Measurements from ENCODE around the gene ALG3. TPM values are rescaled to one million over a fixed set of nuclear protein-coding genes. Genes with fewer than 3 reads are reported as not detected.
A peak's percentile ranks its signal among the peaks of the same experiment; 100 is the strongest.

Gene ALG3
- total RNA-seq, 8 experiments from 2014 or later, result 19.9 to 65.3 (median 42.0) TPM

DNA sequence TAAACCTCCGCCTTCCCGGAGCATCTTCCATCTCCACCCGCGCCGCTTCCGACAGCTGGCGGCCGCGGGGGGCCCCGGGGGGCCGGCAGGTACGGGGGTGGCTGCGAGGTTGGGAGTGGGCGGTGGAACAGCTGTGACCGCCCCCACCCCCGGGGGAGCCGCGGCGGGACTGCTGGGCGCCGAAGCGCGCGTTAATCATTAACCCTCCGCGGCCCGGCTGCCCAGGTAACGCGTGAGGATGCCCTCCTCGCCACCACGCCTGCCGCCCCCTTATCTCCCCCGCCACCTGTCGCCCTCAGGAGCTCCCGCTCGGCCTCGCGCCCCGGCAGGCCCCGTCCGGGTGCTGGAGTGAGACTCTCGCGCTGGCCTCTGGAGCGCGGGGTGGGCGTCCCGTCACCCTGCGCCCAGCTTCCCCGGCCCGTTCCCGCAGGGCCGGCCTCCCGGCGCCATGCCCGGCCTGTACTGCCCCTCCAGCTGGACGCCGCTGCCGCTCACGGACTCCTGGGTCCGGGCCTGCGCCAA, 18.6 kb downstream of the ALG3 start:
- H3K4me1 ChIP-seq (replicated peaks in 1 of 2), result no peaks in the 10 kb centered on the region
- in situ Hi-C loops (cut with MboI; ENCODE audit: low pct_unique_long_range_greater_than_20kb in 2 of 9, low sequenced_read_pairs in 9 of 9, unreplicated experiment in 9 of 9), result no loop called here
- WGBS, 10 experiments, result no CpG with 5 or more reads among the region's 61 CpGs
- peak overlapping the region; percentile 32 to 45 (median 40) for H3K4me3 ChIP-seq
- H3K27ac ChIP-seq, result no peak overlapping the region
- ATAC-seq (replicated peaks in 6 of 8), result peak in 3 of 8 experiments; percentile 1 to 5 (median 5)

DNA sequence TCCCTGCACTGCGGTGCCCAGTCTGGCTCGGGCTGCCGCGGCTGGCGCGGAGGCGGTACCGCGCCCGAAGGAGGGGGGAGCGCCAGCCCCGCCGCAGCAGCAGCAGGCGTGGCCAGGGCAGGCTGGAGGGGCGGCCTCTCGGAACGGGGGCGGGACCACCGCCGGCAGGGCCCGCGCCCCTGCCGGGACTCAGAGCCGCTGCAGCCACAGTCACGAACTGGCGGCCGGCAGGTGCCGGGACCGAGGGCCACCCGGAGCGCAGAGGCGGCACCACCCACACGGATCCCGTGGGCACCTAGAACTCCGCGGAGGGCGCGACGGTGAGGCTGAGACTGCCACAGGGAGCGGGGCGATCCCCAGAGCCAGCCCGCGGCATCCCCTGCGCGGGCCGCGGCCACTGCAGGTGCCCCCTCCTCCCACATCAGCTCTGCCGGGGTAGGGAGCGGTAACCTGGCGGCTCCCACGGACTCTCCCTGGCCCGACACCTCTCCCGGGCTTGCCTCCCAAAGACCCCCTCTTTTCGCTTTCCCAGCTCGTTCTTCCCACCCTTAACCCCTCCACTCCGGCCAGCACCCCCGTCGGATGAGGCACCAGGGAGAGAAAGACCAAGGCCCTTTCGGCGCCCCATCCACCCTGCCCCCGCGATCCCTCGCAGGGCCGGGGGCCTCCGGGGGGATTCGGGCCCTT, 19.2 kb downstream of the ALG3 start, which contains the start of gene VWA5B2:
TSS of gene VWA5B2 (plus strand) at position 192 of the 687 bp plus-strand sequence. CDS start 944 bp downstream, outside the sequence.
- peak within 1 kb of the TSS; percentile 32 to 45 (median 40) for H3K4me3 ChIP-seq
- no peak within 1 kb of the TSS for H3K27ac ChIP-seq
- no peaks in the 10 kb centered on the region for H3K4me1 ChIP-seq (replicated peaks in 1 of 2)
- in situ Hi-C loops (cut with MboI; ENCODE audit: low pct_unique_long_range_greater_than_20kb in 2 of 9, low sequenced_read_pairs in 9 of 9, unreplicated experiment in 9 of 9), result no loop called here
- WGBS, 10 experiments, result 4 to 5% methylated on average over 5 to 10 of the region's 66 CpGs; no CpG with 5 or more reads in 8 of the 10 experiments
- ATAC-seq (replicated peaks in 6 of 8), result peak; percentile 83 to 96 (median 92)

DNA sequence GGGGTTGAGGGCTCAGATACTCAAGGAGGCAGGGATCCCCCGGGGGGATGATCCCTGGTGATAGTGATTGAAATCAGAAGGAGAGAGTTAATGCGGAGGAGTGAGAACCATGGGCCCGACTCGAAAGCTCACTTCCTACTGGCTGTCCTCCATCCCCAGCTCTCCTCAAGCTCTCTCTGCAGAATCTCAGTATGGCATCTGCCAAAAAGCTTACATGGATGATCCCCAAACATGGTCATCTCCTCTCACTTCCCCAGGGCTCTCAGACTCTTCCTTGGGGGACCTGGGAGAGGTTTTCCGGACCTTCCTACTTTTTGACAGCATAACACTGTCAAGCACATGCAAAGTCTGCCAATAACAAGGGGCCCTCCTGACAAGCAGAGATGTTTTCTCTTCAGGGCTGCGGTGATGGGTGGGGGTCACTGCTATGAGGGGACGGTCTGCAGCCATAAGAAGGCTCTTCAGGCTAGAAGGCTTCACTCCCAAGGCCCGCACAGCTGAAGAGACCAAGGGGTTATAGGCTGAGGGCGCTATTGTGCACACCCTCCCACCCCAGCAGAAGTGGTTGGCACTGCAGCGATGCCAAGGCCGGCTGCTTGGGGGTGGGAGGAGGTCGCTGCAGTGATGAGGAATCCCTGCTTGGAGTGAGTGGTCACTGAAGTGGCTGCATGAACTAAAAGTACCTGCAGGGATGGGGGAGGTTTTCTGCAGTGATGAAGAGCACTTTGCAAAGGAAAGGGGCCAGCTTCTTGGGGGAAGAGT, 20.2 kb downstream of the ALG3 start:
- 0 to 83% (median 45%) methylated on average over 1 to 8 of the region's 12 CpGs; no CpG with 5 or more reads in 2 of the 10 experiments for WGBS, 10 experiments
- in situ Hi-C loops (cut with MboI; ENCODE audit: low pct_unique_long_range_greater_than_20kb in 2 of 9, low sequenced_read_pairs in 9 of 9, unreplicated experiment in 9 of 9), result no loop called here
- Histone ChIP-seq H3K27ac (no peak overlapping the region), H3K4me1 (replicated peaks in 1 of 2) (no peaks in the 10 kb centered on the region), H3K4me3 (peak overlapping the region in 1 of 5 donors; percentile 45)
- peak in 4 of 8 experiments; percentile 1 to 6 (median 2) for ATAC-seq (replicated peaks in 6 of 8)

DNA sequence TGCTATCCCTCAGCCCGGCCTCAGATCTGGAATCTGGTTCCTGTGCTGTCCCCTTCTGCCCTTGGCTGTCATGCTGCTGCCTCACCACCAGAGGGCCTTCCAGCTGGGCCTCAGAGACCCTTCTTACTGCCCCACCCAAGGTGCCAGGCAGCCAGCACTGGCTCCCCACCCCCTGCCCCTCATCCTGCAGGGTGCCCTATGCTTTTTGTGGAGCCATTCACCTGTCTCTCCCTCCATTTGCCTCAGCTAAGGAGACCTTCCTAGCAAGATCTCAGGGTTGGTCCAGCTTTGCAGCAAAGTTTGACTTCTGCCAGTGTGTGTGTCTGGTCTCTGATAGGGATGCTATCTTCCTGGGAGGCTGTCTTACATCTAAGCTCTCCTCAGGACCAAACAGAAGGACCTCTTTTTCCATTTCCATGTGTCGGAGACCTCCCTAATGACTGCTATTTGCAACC, 21.3 kb downstream of the ALG3 start:
- ATAC-seq (replicated peaks in 6 of 8), result peak in 3 of 8 experiments; percentile 27 to 40 (median 34)
- Histone ChIP-seq H3K4me3 (no peak overlapping the region), H3K27ac (no peak overlapping the region), H3K4me1 (replicated peaks in 1 of 2) (no peaks in the 10 kb centered on the region)
- WGBS, 10 experiments, result 0 to 67% (median 38%) methylated on average over 1 to 2 of the region's 2 CpGs; no CpG with 5 or more reads in 7 of the 10 experiments
- in situ Hi-C loops (cut with MboI; ENCODE audit: low pct_unique_long_range_greater_than_20kb in 2 of 9, low sequenced_read_pairs in 9 of 9, unreplicated experiment in 9 of 9), result no loop called here

DNA sequence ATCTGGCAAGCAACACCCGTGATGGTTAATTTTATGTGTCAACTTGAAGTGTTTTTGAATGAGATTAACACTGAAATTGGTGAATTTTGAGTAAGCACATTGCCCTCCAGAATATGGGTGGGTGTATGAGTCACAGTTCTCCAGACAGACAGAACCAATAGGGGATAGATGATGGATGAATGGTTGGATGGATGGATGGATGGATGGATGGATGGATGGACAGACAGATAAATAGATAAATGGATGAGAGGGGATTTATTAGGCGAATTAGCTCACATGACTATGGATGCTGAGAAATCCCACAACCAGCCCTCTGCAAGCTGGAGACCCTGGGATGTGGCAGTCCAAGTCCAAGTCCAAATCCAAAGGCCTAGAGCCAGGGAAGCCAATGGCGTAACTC, 24.8 kb downstream of the ALG3 start:
- H3K4me1 ChIP-seq (replicated peaks in 1 of 2), result no peaks in the 10 kb centered on the region
- no peak overlapping the region for H3K27ac ChIP-seq
- in situ Hi-C loops (cut with MboI; ENCODE audit: low pct_unique_long_range_greater_than_20kb in 2 of 9, low sequenced_read_pairs in 9 of 9, unreplicated experiment in 9 of 9), result no loop called here
- H3K4me3 ChIP-seq, result no peak overlapping the region
- no peak for ATAC-seq (replicated peaks in 6 of 8)
- WGBS, 10 experiments, result 20 to 92% (median 56%) methylated on average over 1 to 3 of the region's 3 CpGs; no CpG with 5 or more reads in 1 of the 10 experiments

DNA sequence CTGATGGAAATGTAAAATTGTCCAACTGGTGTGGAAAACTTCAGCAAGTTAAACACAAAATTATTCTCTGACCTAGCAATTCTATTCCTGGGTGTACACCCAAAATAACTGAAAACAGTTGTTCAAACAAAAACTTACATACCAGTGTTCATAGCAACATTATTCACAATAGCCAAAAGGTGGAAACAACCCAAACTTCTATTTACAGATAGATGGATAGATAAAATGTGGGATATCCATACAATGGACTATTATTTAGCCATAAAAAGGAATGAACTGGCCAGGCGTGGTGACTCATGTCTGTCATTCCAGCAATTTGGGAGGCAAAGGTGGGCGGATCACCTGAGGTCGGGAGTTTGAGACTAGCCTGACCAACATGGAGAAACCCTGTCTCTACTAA, 26.2 kb downstream of the ALG3 start:
- ATAC-seq (replicated peaks in 6 of 8), result peak in 1 of 8 experiments; percentile 38
- WGBS, 10 experiments, result 40 to 89% (median 70%) methylated on average over 1 to 3 of the region's 3 CpGs; no CpG with 5 or more reads in 6 of the 10 experiments
- in situ Hi-C loops (cut with MboI; ENCODE audit: low pct_unique_long_range_greater_than_20kb in 2 of 9, low sequenced_read_pairs in 9 of 9, unreplicated experiment in 9 of 9), result no loop called here
- H3K27ac ChIP-seq, result no peak overlapping the region
- no peak overlapping the region for H3K4me3 ChIP-seq
- no peaks in the 10 kb centered on the region for H3K4me1 ChIP-seq (replicated peaks in 1 of 2)

DNA sequence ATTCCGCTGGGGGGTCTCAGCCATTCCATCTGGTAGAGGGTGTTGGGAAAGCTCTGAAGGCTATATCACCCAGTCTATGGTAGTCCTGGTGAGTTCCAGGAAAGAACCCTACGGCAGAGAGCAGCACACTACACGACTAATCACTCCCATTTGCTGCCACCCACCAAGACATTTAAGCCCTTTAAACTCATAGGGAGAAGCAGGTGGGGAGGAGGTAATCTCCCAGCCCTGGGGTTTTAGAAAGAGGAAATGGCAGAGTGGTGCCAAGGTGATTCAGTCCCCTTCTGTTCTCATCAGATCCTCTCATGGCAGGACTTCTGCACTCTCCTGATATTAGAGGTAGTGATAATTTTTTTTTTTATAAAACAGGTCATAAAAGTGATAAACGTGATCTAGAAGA, 29.9 kb downstream of the ALG3 start:
- no peak overlapping the region for H3K27ac ChIP-seq
- no peak overlapping the region for H3K4me3 ChIP-seq
- ATAC-seq (replicated peaks in 6 of 8), result no peak
- no peaks in the 10 kb centered on the region for H3K4me1 ChIP-seq (replicated peaks in 1 of 2)
- WGBS, 10 experiments, result 0 to 60% (median 43%) methylated on average over 1 to 2 of the region's 4 CpGs; no CpG with 5 or more reads in 3 of the 10 experiments
- in situ Hi-C loops (cut with MboI; ENCODE audit: low pct_unique_long_range_greater_than_20kb in 2 of 9, low sequenced_read_pairs in 9 of 9, unreplicated experiment in 9 of 9), result no loop called here

DNA sequence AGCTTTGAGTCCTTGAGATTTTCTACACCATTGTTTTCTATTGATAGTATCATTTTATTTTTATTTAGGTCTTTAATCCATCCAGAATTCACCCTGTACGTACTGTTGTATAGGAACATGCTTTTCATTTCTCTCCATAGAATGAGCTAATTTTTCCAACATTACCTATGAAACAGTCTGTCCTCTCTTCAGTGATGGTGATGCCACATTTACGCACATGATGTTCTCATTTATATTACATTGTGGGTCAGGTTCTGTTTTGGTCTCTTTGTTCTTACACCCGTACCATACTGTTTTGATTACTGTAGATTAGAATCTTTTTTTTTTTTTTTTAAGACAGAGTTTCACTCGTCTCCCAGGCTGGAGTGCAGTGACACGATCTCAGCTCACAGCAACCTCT, 37.0 kb downstream of the ALG3 start:
- no peaks in the 10 kb centered on the region for H3K4me1 ChIP-seq (replicated peaks in 1 of 2)
- H3K4me3 ChIP-seq, result no peak overlapping the region
- in situ Hi-C loops (cut with MboI; ENCODE audit: low pct_unique_long_range_greater_than_20kb in 2 of 9, low sequenced_read_pairs in 9 of 9, unreplicated experiment in 9 of 9), result no loop called here
- 9 to 80% (median 63%) methylated on average over 2 to 5 of the region's 5 CpGs for WGBS, 10 experiments
- no peak overlapping the region for H3K27ac ChIP-seq
- no peak for ATAC-seq (replicated peaks in 6 of 8)

DNA sequence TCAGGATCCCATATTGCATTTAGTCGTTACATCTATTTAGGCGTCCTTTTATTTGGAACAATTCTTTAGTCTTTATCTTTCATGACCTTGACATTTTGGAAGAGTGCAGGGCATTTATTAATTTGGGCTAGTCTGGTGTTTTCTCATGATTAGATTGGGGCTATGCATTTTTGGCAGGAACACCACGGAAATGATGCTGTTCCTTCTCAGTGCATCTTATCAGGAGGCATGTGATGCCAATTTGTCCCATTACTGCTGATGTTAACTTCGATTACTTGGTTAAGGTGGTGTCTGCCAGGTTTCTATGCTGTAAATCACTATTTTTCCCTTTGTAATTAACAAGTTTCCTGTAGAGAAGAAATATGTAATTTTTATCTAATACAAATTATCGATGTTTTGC, 37.5 kb downstream of the ALG3 start:
- no peak for ATAC-seq (replicated peaks in 6 of 8)
- no peak overlapping the region for H3K27ac ChIP-seq
- no peaks in the 10 kb centered on the region for H3K4me1 ChIP-seq (replicated peaks in 1 of 2)
- in situ Hi-C loops (cut with MboI; ENCODE audit: low pct_unique_long_range_greater_than_20kb in 2 of 9, low sequenced_read_pairs in 9 of 9, unreplicated experiment in 9 of 9), result no loop called here
- H3K4me3 ChIP-seq, result no peak overlapping the region
- WGBS, 10 experiments, result 43 to 83% (median 71%) methylated on average over 2 to 5 of the region's 5 CpGs

DNA sequence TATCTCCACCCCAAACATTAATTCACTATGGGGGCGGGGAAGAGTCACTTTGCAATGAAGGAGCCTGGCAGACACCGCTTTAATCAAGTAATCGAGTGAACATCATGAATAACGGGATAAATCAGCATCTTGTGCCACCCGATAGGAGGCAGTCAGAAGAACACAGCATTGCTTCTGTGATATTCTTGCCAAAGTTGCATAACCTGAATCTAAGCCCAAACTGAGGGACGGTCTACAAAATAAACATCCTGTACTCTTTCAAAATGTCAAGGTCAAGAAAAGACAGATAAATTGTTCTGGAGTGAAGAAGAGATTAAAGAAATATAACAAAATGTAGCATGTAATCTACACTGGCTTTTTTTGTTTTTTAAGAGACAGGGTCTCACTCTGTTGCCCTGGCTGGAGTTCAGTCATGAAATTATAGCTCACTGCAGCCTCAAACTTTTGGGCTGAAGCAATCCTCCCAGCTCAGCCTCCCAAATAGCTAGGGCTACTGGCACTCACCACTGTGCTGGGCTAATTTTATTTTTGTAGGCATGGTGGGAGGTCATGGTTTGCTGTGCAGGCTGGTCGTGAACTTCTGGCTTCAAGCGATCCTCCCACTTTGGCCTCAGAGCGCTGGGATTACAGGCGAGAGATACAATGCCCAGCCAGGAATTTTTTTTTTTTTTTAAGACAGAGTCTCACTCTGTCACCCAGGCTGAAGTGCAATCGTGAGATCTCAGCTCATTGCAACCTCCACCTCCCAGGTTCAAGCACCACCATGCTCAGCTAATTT, 39.4 kb downstream of the ALG3 start:
- in situ Hi-C loops (cut with MboI; ENCODE audit: low pct_unique_long_range_greater_than_20kb in 2 of 9, low sequenced_read_pairs in 9 of 9, unreplicated experiment in 9 of 9), result no loop called here
- Histone ChIP-seq H3K4me1 (replicated peaks in 1 of 2) (no peaks in the 10 kb centered on the region), H3K4me3 (no peak overlapping the region), H3K27ac (no peak overlapping the region)
- ATAC-seq (replicated peaks in 6 of 8), result no peak
- WGBS, 10 experiments, result 8 to 83% (median 72%) methylated on average over 2 to 10 of the region's 11 CpGs

DNA sequence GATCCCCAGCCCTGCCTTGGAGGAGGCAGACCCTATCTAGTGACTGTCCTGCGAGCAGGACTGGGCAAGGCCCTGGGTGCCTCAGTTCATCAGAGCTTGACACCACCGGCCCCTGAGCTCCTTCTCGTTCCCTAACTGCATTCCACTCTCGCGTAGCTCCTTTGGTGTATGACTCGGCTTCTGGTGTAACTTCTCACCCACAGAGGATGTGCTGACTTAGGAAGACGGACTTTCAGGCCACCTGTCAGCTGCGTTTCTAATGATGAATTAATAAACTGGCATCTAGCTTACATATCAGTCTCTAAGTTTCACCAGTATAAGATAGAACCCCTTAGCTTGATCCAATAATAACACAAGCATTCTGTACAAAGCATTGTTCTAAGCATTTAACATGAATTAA, 45.2 kb downstream of the ALG3 start:
- H3K4me1 ChIP-seq (replicated peaks in 1 of 2), result no peaks in the 10 kb centered on the region
- H3K27ac ChIP-seq, result no peak overlapping the region
- in situ Hi-C loops (cut with MboI; ENCODE audit: low pct_unique_long_range_greater_than_20kb in 2 of 9, low sequenced_read_pairs in 9 of 9, unreplicated experiment in 9 of 9), result no loop called here
- WGBS, 10 experiments, result 50 to 94% (median 66%) methylated on average over 2 to 5 of the region's 8 CpGs; no CpG with 5 or more reads in 4 of the 10 experiments
- H3K4me3 ChIP-seq, result no peak overlapping the region
- no peak for ATAC-seq (replicated peaks in 6 of 8)

DNA sequence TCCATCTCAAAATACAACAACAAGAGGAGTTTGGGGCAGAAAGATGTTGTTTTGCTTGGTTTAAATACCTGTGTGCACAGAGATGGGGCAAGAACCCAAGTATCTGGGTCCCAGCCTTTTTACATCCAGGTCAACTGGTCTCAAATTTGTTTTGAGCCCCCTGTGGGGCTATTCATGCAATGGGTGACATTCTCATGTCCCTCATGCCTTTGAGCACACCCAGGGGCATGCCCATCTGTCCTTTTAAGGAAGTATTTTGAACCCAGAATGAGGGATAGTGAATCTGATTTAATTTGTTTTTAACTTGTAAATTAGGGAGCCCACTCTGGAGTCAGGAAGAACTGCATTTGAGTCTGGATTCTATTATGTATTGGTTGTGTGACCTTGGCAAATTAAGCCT, 47.9 kb downstream of the ALG3 start:
- in situ Hi-C loops (cut with MboI; ENCODE audit: low pct_unique_long_range_greater_than_20kb in 2 of 9, low sequenced_read_pairs in 9 of 9, unreplicated experiment in 9 of 9), result no loop called here

DNA sequence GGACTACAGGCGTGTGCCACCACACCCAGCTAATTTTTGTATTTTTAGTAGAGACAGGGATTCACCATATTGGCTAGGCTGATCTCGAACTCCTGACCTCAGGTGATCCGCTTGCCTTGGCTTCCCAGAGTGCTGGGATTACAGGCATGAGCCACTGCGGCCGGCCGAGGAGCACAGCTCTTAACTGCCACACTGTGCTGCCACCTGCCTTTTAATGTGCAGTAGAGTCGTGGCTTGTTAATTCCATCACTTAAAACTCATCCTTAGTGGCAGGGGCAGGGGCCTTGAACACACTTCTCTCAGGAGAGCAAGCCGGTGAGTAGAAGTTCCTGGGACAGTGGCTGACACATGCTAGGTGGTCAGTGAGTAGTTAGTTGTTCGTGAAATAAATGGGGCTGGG, 50.3 kb downstream of the ALG3 start:
- Histone ChIP-seq H3K27ac (no peak overlapping the region), H3K4me3 (no peak overlapping the region), H3K4me1 (replicated peaks in 1 of 2) (no peaks in the 10 kb centered on the region)
- in situ Hi-C loops (cut with MboI; ENCODE audit: low pct_unique_long_range_greater_than_20kb in 2 of 9, low sequenced_read_pairs in 9 of 9, unreplicated experiment in 9 of 9), result no loop called here
- no peak for ATAC-seq (replicated peaks in 6 of 8)
- 50 to 100% (median 72%) methylated on average over 1 to 6 of the region's 9 CpGs; no CpG with 5 or more reads in 5 of the 10 experiments for WGBS, 10 experiments

More for the DNA sequence above, 47.9 kb downstream of the ALG3 start:
- no peak for ATAC-seq (replicated peaks in 6 of 8)
- Histone ChIP-seq H3K27ac (no peak overlapping the region), H3K4me3 (no peak overlapping the region), H3K4me1 (replicated peaks in 1 of 2) (no peaks in the 10 kb centered on the region)
